Activated CD4-positive, alpha-beta T cell treated with anti-CD3 and anti-CD28 coated beads for 36 hours (primary cell): ENCODE results near the gene NAPA. TPM values are rescaled to one million over a fixed set of nuclear protein-coding genes. Genes with fewer than 3 reads are reported as not detected.

Experiments
- ATAC-seq: fragments of 200-7000 bp; cut with Tn5 transposase; one replicate; pipeline ENCODE4 v1.10.0; 2021; ENCODE audit warnings: mild to moderate bottlenecking, moderate library complexity
- CTCF ChIA-PET: fragments of 350-600 bp; sonication (Branson Sonifier 250); formaldehyde crosslinking; loops from one replicate; lab custom pipeline; 2021; ENCODE audit warnings: antibody characterized with exemption; lab: Charles Lee
- POLR2A ChIA-PET: fragments of 350-600 bp; sonication (Branson Sonifier 250); formaldehyde crosslinking; loops from one replicate; lab custom pipeline; 2021; ENCODE audit warnings: antibody characterized with exemption, inconsistent platforms; lab: Charles Lee
- DNase-seq: peaks from one replicate; pipeline ENCODE4 v3.0.0-alpha.2; 2020
- H3K27ac Mint-ChIP-seq: one replicate; pipeline ENCODE4 v1.8.0; 2021; ENCODE audit warnings: mixed read lengths
- H3K27me3 Mint-ChIP-seq: one replicate; pipeline ENCODE4 v1.8.0; 2021; ENCODE audit warnings: mixed read lengths
- H3K36me3 Mint-ChIP-seq: one replicate; pipeline ENCODE4 v1.8.0; 2021; ENCODE audit warnings: low read depth, mixed read lengths
- H3K4me1 Mint-ChIP-seq: one replicate; pipeline ENCODE4 v1.8.0; 2021; ENCODE audit warnings: mixed read lengths
- H3K4me3 Mint-ChIP-seq: one replicate; pipeline ENCODE4 v1.8.0; 2021; ENCODE audit warnings: mild to moderate bottlenecking, moderate library complexity, mixed read lengths
- H3K9me3 Mint-ChIP-seq: one replicate; pipeline ENCODE4 v1.8.0; 2021; ENCODE audit warnings: low read depth, mixed read lengths
- intact Hi-C, 2 experiments: fragments of 100-400 bp; cut with DNase I in 1 of 2; cut with micrococcal nuclease in 1 of 2; formaldehyde crosslinking; loops; one replicate each; pipeline versions ENCODE4 v1.14.2 to v1.15.1; 2022 to 2024; cut with DNase I, micrococcal nuclease
- total RNA-seq, 2 experiments: library from RNA; stranded (reverse); gene quantifications; one replicate each; pipeline ENCODE4 v1.2.3, GENCODE V29; 2021

The NAPA gene
- total RNA-seq, 2 experiments from 2014 or later, result 54.2 to 68.8 TPM

DNA sequence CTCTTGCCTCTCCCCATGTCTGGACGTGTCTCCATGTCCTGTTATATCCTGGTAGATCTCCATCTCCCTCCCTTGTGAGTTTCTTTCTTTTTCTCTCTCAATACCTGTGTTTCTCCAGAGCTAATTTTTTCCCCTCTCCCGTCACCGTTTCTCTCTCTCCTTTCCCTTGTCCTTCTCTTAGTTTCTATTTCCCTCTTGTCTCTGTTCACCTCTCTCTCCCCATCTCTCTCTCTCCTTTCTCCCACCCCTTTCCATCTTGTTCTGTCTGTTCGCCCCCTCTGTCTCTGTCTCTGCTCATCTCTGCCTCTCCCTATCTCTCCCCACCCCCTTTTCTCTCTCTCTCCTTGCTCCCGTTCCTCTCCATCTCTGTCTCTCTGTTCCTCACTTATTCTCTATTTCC, 56.2 kb downstream of the NAPA start:
- Mint-ChIP-seq H3K9me3 (peaks cover 4% of the 10 kb centered on the region), H3K36me3 (no peaks in the 10 kb centered on the region), H3K27ac (no peak overlapping the region), H3K4me1 (peaks cover 2% of the 10 kb centered on the region), H3K27me3 (peaks cover 25% of the 10 kb centered on the region), H3K4me3 (no peak overlapping the region)
- ChIA-PET POLR2A (no interaction called here), CTCF (interaction anchor here (1.0 kb wide), 1 partner anchor 20 kb away, joined by 3 read pairs; no protein-coding TSS in a partner anchor)
- no peak for DNase-seq
- ATAC-seq, result no peak
- intact Hi-C loops, result no loop called here

DNA sequence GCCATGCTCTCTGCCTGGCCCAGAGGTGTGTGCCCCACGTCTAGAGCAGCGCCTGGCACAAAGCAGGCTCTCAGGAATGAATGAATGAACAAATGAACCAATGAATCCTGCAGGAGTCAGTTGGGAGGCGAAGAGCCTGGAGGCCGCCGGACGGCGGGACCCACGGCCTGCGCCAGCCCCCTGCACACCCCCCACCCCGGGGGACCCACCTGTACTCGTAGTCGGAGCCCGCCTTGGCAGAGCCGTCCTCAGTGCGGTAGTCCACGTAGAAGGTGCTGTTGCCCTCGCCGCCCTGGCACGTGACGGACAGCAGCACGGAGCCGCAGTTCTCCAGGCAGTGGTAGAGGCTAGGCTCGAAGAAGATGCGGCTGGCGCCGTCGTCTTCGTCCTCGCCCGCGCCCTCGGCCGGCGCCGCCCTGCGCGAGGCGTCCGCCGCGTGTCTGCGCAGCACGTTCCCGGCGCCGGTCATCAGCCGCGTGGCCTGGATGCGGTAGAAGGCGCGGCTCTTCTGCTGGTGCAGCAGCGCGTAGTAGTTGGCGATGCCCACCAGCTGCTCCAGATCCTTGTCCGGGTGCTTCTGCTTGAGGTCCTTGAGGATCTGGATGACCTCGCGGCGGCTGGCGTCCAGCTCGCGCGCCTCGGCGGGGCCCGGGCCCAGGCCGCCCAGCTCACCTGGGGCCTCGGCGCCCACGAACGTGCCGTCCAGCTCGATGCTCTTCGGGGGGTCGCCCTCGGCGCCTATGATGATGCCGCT, 58.0 kb downstream of the NAPA start:
- POLR2A ChIA-PET, result no interaction called here
- H3K9me3 Mint-ChIP-seq, result peaks cover 4% of the 10 kb centered on the region
- no peak overlapping the region for H3K27ac Mint-ChIP-seq
- DNase-seq (no peak), ATAC-seq (peak; percentile 19)
- H3K4me1 Mint-ChIP-seq, result peaks cover 2% of the 10 kb centered on the region
- CTCF ChIA-PET, result interaction anchor here (0.6 kb wide), 1 partner anchor 220 kb away, joined by 3 read pairs; no protein-coding TSS in a partner anchor
- H3K4me3 Mint-ChIP-seq, result no peak overlapping the region
- peaks cover 25% of the 10 kb centered on the region for H3K27me3 Mint-ChIP-seq
- intact Hi-C loops, result no loop called here
- no peaks in the 10 kb centered on the region for H3K36me3 Mint-ChIP-seq

DNA sequence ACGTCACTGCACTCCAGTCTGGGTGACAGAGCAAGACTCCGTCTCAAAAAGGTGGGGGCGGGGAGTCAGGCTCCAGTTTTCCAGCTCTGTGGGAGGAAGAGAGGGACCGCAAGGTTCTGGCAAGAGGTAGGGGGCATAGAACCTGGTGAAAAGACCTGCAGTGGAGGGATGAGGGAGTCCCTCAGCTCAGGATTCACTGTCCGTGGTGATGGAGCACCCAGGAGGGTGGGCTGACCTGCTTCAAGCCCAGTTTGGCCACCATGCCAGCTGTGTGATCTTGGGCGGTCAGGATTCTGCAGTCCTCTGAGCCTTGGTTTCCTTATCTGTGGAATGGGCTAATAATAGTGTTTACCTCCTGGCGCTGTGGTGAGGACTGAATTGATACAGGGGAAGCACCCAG, 64.4 kb downstream of the NAPA start:
- ATAC-seq, result no peak
- H3K27me3 Mint-ChIP-seq, result peaks cover 42% of the 10 kb centered on the region
- ChIA-PET POLR2A (no interaction called here), CTCF (interaction anchor here (0.6 to 1.3 kb wide), 2 partner anchors 28 to 33 kb away, joined by 3 to 5 read pairs; partner anchors contain the start of gene KPTN)
- intact Hi-C loops, result no loop called here
- H3K4me3 Mint-ChIP-seq, result no peak overlapping the region
- no peak overlapping the region for H3K27ac Mint-ChIP-seq
- DNase-seq, result no peak
- peaks cover 2% of the 10 kb centered on the region for H3K9me3 Mint-ChIP-seq
- peaks cover 21% of the 10 kb centered on the region for H3K4me1 Mint-ChIP-seq
- H3K36me3 Mint-ChIP-seq, result peaks cover 3% of the 10 kb centered on the region

DNA sequence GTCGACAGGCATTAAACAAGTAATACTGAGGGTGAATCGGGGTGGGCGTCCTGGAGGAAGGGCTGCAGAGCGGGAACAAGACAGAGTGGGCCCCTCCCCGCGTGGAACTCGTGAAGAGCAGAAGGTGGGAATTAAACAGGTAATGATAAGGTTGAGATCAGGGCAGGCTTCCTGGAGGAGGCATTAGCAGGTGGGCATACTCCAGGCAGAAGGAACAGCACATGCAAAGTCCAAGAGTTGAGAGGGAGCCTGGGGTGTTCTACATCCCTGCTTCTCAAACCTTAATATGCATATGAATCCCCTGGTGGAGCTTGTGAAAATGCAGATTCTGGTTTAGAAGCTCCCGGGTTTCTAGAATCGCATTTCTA, 66.5 kb downstream of the NAPA start:
- H3K4me1 Mint-ChIP-seq, result peaks cover 41% of the 10 kb centered on the region
- intact Hi-C loops, result loop anchor here in 1 of 2 experiments (5.0 kb wide), 1 partner anchor 34 kb away; the partner anchor contains the start of gene KPTN
- H3K9me3 Mint-ChIP-seq, result no peaks in the 10 kb centered on the region
- CTCF ChIA-PET, result interaction anchor here (0.6 to 1.9 kb wide), 4 partner anchors 12 to 67 kb away, joined by 3 to 11 read pairs (median 6); partner anchors contain the start of gene KPTN
- POLR2A ChIA-PET, result no interaction called here
- peaks cover 50% of the 10 kb centered on the region for H3K27me3 Mint-ChIP-seq
- no peak for ATAC-seq
- no peak for DNase-seq
- H3K4me3 Mint-ChIP-seq, result no peak overlapping the region
- H3K36me3 Mint-ChIP-seq, result peaks cover 3% of the 10 kb centered on the region
- no peak overlapping the region for H3K27ac Mint-ChIP-seq

DNA sequence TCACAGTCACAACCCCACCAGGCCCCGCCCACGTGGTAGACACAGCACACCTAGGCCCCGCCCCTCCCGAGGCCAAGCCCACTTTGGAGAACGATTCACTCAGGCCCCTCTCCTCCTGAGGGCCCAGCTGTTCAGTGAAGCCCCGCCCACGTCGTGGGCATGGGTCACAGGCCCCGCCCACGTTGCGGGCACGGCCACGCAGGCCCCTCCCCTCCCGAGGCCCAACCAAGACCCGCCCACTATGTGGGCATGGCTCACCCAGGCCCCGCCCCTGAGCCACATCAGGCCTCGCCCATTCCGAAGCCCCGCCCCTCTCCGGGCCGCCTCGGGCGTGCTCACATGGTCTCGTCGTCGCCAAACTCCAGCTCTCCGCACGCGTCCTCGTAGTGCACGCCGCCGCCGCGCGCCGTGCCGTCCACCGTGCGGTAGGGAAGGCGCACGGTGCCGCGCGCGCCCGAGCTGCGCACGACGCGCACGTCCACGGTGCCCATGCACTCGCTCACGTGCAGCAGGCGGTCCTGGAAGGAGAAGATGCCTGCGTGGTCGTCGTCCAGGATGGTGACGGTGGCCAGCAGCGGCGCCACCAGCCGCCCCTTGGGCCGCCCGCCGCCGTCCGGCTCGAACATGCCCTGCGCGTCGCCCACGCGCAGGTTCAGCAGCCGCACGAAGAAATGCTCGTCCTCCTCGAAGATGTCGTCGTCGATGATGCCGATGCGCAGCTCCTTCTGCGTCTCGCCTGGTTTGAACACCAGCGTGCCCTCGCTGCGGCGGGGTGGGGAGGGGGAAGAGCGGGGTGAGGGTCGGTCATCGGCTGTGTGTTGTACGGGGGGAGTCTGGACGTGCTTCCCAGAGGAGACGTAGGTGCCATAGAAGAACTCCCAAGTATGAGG, 67.1 kb downstream of the NAPA start:
- Mint-ChIP-seq H3K27ac (no peak overlapping the region), H3K9me3 (no peaks in the 10 kb centered on the region), H3K36me3 (peaks cover 3% of the 10 kb centered on the region), H3K27me3 (peaks cover 56% of the 10 kb centered on the region), H3K4me3 (peak overlapping the region; percentile 1), H3K4me1 (peaks cover 44% of the 10 kb centered on the region)
- POLR2A ChIA-PET, result interaction anchor here (0.6 kb wide), 1 partner anchor 254 kb away, joined by 3 read pairs; no protein-coding TSS in a partner anchor
- DNase-seq, result peak; percentile 90
- CTCF ChIA-PET, result interaction anchor here (0.7 to 1.9 kb wide), 2 partner anchors 20 to 114 kb away, joined by 3 to 11 read pairs; no protein-coding TSS in a partner anchor
- peak; percentile 85 for ATAC-seq
- intact Hi-C loops, result loop anchor here (1.0 to 5.0 kb wide), 6 partner anchors 19 to 173 kb away; partner anchors contain the start of genes INAFM1 (in 1 of the 2), KPTN (in 1 of the 2) and NAPA (in 1 of the 2)

DNA sequence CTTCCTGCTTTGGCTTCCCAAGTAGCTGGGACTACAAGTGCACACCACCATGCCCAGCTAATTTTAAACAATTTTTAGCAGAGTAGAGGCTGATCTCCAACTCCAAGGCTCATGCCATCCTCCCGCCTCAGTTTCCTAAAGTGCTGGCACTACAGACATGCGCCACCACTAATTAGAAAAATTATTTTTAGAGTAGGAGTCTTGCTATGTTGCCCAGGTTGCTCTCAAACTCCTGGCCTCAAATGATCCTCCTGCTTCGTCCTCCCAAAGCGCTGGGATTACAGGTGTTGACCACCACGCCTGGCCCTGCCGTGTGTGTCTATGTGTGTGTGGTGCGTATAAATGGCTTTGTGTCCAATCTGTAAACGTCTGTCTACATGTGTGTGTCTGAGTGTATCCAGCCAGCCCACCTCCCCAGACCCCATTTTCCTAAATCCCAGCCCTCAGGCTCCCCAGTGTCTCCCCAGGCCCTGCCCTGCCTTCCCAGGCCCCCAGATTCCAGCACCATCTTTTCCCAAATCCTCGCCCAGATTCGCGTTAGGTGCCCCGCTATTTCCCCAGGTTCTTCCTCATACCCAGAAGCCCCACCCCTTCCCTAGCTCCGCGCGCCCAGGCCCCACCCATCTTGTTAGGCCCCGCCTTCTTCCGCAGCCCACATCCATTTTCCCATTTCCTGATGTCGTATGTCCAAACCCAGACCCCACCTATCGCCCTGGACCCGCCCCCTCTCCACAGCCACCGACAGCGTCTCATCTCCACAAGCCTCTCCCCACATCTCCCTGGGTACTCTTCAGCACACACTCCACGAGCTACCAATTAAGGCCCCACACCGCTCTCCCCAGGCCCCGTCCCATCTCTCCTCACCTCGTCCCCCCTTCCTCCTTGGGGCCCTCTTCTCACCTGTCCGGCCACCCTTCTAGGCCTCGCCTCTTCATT, 68.1 kb downstream of the NAPA start:
- Mint-ChIP-seq H3K27me3 (peaks cover 58% of the 10 kb centered on the region), H3K9me3 (no peaks in the 10 kb centered on the region), H3K4me1 (peaks cover 44% of the 10 kb centered on the region), H3K27ac (no peak overlapping the region), H3K36me3 (peaks cover 3% of the 10 kb centered on the region), H3K4me3 (peak overlapping the region; percentile 1)
- DNase-seq (peak; percentile 68), ATAC-seq (peak; percentile 45)
- intact Hi-C loops, result loop anchor here (1.0 to 5.0 kb wide), 6 partner anchors 19 to 173 kb away; partner anchors contain the start of genes INAFM1 (in 1 of the 2), KPTN (in 1 of the 2) and NAPA (in 1 of the 2)
- ChIA-PET CTCF (interaction anchor here (0.7 to 2.2 kb wide), 4 partner anchors 10 to 253 kb away, joined by 3 to 11 read pairs (median 4); no protein-coding TSS in a partner anchor), POLR2A (interaction anchor here (0.6 to 0.7 kb wide), 2 partner anchors 220 to 254 kb away, joined by 3 to 6 read pairs; no protein-coding TSS in a partner anchor)

DNA sequence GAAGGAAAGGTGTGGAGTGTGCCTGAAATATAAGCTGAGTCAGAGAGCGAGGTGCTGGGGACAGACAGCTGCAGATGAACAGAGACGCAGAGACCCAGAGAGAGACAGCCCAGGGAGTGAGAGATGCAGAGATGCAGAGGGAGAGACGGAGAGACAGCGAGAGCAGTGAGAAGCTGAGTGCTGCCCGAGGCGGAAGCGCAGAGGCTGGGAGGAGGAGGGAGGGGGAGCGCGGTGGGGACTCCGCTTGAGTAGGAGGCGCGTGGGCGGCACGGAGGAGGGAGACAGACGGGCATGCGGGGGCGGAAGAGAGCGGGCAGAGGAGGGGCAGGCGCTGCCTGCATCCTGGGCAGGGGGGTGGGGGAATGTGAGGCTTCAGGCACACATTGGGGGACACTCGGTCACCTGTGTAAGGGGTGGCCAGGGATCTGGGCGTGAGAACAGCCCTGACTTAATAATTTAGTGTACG, 68.9 kb downstream of the NAPA start:
- Mint-ChIP-seq H3K27ac (no peak overlapping the region), H3K4me3 (no peak overlapping the region), H3K27me3 (peaks cover 64% of the 10 kb centered on the region), H3K36me3 (peaks cover 3% of the 10 kb centered on the region), H3K4me1 (peaks cover 44% of the 10 kb centered on the region), H3K9me3 (no peaks in the 10 kb centered on the region)
- DNase-seq (peak; percentile 71), ATAC-seq (no peak)
- CTCF ChIA-PET, result interaction anchor here (1.1 to 2.2 kb wide), 2 partner anchors 9 to 253 kb away, joined by 3 to 6 read pairs; no protein-coding TSS in a partner anchor
- POLR2A ChIA-PET, result no interaction called here
- intact Hi-C loops, result loop anchor here in 1 of 2 experiments (5.0 kb wide), 1 partner anchor 36 kb away; the partner anchor contains the start of gene KPTN

DNA sequence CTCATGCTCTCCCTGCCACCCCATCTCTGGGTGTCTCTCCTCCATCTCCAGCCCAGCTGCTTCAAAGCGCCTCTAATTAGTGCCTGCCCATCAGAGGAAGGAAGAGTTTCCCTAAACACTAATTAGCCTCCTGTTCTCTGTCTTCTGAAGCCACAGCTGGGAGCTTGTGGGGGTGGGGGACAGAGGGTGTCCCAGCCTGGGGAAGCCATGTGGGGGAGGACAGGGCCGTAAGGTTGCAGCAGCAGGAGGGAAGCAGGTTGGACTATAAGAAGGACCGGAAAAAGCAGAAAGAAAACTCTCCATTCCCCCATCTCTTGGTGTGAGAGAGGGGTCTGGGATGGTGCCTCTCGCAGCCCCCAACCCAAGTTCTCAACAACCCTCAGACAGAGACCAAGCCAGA, 69.3 kb downstream of the NAPA start:
- no peak for DNase-seq
- intact Hi-C loops, result loop anchor here in 1 of 2 experiments (5.0 kb wide), 1 partner anchor 37 kb away; the partner anchor contains the start of gene KPTN
- Mint-ChIP-seq H3K27ac (no peak overlapping the region), H3K36me3 (peaks cover 3% of the 10 kb centered on the region), H3K27me3 (peaks cover 67% of the 10 kb centered on the region), H3K9me3 (no peaks in the 10 kb centered on the region), H3K4me3 (no peak overlapping the region), H3K4me1 (peaks cover 44% of the 10 kb centered on the region)
- POLR2A ChIA-PET, result interaction anchor here (0.6 kb wide), 1 partner anchor 12 kb away, joined by 3 read pairs; no protein-coding TSS in a partner anchor
- ATAC-seq, result no peak
- CTCF ChIA-PET, result interaction anchor here (0.6 to 2.2 kb wide), 5 partner anchors 9 to 279 kb away, joined by 3 to 6 read pairs (median 4); no protein-coding TSS in a partner anchor

DNA sequence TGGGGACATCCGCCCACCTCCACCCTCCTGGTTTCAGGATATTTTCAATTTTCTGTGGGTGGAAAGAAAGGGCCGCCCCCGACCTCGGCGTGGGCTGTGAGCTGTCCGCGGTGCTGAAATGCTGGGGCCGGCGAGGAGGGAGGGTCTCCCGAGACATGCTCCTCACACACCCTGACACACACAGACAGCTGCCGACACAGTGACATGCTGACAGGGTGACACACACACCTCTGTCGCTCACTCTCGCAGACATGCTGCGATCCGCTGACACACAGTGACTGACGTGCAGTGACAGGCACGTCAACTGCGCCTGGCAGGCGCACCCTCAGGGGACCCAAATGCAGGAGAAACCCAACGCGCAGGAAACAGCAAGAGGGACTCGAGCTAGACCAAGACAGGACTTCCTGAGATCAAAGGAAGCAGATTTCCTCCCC, 70.5 kb downstream of the NAPA start:
- Mint-ChIP-seq H3K27ac (no peak overlapping the region), H3K9me3 (no peaks in the 10 kb centered on the region), H3K4me3 (no peak overlapping the region), H3K4me1 (peaks cover 44% of the 10 kb centered on the region), H3K27me3 (peaks cover 65% of the 10 kb centered on the region), H3K36me3 (peaks cover 3% of the 10 kb centered on the region)
- ChIA-PET CTCF (interaction anchor here (0.7 to 2.2 kb wide), 4 partner anchors 8 to 261 kb away, joined by 3 to 6 read pairs (median 5); no protein-coding TSS in a partner anchor), POLR2A (no interaction called here)
- DNase-seq (peak; percentile 52), ATAC-seq (no peak)
- intact Hi-C loops, result no loop called here

DNA sequence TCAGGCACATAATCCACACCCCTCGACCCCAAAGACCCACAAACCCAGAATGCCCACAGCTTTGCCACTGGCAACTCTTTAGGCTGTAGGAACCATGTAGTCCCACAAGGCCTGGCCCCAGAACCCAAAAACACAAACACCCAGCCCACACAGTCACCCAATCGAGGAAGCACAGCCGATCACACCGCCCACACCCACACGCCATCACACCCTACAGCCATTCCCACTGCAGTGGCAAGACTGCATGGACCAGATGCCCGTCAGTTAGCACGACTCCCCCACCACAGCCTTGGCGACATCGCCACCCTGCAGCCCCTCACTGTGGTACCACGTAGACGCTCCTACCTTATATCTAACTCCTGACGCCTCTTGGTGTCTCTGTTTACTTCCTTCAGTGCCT, 71.5 kb downstream of the NAPA start:
- intact Hi-C loops, result no loop called here
- Mint-ChIP-seq H3K36me3 (peaks cover 3% of the 10 kb centered on the region), H3K4me3 (no peak overlapping the region), H3K27me3 (peaks cover 63% of the 10 kb centered on the region), H3K9me3 (no peaks in the 10 kb centered on the region), H3K27ac (no peak overlapping the region), H3K4me1 (peaks cover 44% of the 10 kb centered on the region)
- POLR2A ChIA-PET, result no interaction called here
- ATAC-seq (no peak), DNase-seq (no peak)
- CTCF ChIA-PET, result no interaction called here
